Mesendoderm (in vitro differentiated cells): ENCODE data around the gene ARID1B.

Experiments
- DNase-seq: peaks from one replicate; pipeline ENCODE4 v3.0.0; 2013
- H2AK5ac ChIP-seq: 2 replicates; pipeline ENCODE4 v1.6.1; 2013; ENCODE audit warnings: low read length, inconsistent platforms
- H2BK120ac ChIP-seq: 2 replicates; pipeline ENCODE4 v1.6.1; 2013; ENCODE audit warnings: low read depth, mild to moderate bottlenecking, low read length, moderate library complexity, mixed read lengths
- H2BK15ac ChIP-seq: replicated peaks from 2 replicates; pipeline ENCODE4 v1.6.1; 2013; ENCODE audit warnings: low read depth, mild to moderate bottlenecking, moderate library complexity
- H2BK5ac ChIP-seq: 2 replicates; pipeline ENCODE4 v1.6.1; 2013; ENCODE audit warnings: low read length, inconsistent platforms
- H3K18ac ChIP-seq: 2 replicates; pipeline ENCODE4 v1.6.1; 2013; ENCODE audit warnings: mild to moderate bottlenecking, low read length, mixed read lengths
- H3K23ac ChIP-seq: one replicate; pipeline ENCODE4 v1.6.1; 2013; ENCODE audit warnings: low read length
- H3K27ac ChIP-seq: 2 replicates; pipeline ENCODE4 v1.5.1; 2013; ENCODE audit warnings: low read depth, mild to moderate bottlenecking, inconsistent platforms, low read length, moderate library complexity
- H3K27me3 ChIP-seq: 2 replicates; pipeline ENCODE4 v1.6.1; 2013; ENCODE audit warnings: low read length, control low read depth, mild to moderate bottlenecking, inconsistent platforms; ENCODE audit not compliant: insufficient read depth, poor library complexity
- H3K36me3 ChIP-seq: 2 replicates; pipeline ENCODE4 v1.6.1; 2013; ENCODE audit warnings: low read length, inconsistent platforms; ENCODE audit not compliant: control insufficient read depth, insufficient read depth
- H3K4ac ChIP-seq: one replicate; pipeline ENCODE4 v1.6.1; 2013; ENCODE audit warnings: low read depth, mild to moderate bottlenecking, low read length, moderate library complexity
- H3K4me1 ChIP-seq: 2 replicates; pipeline ENCODE4 v1.6.1; 2013; ENCODE audit warnings: low read depth, low read length, inconsistent platforms; ENCODE audit not compliant: control insufficient read depth
- H3K4me2 ChIP-seq: 2 replicates; pipeline ENCODE4 v1.6.1; 2013; ENCODE audit warnings: low read length
- H3K4me3 ChIP-seq: 2 replicates; pipeline ENCODE4 v1.5.1; 2013; ENCODE audit warnings: mild to moderate bottlenecking, low read length
- H3K56ac ChIP-seq: one replicate; pipeline ENCODE4 v1.6.1; 2013; ENCODE audit warnings: low read length
- H3K79me1 ChIP-seq: 2 replicates; pipeline ENCODE4 v1.6.1; 2013; ENCODE audit warnings: low read length, inconsistent platforms
- H3K79me2 ChIP-seq: 2 replicates; pipeline ENCODE4 v1.6.1; 2013; ENCODE audit warnings: mild to moderate bottlenecking, low read length; ENCODE audit not compliant: control insufficient read depth, insufficient read depth
- H3K9ac ChIP-seq: 2 replicates; pipeline ENCODE4 v1.6.1; 2013; ENCODE audit warnings: low read length, inconsistent platforms
- H4K5ac ChIP-seq: one replicate; pipeline ENCODE4 v1.6.1; 2013; ENCODE audit warnings: low read length
- H4K8ac ChIP-seq: one replicate; pipeline ENCODE4 v1.6.1; 2013; ENCODE audit warnings: low read depth, mild to moderate bottlenecking, control low read depth, low read length, moderate library complexity
- WGBS: extraction: QIAGEN DNeasy Blood & Tissue Kit; methylation state at CpG from one replicate; pipeline ENCODE4 v1.1.7; 2013; ENCODE audit warnings: low lambda C conversion rate, missing lambda C conversion rate; ENCODE audit not compliant: insufficient coverage; ENCODE audit errors: extremely low coverage; 5-methylcytosine and 5-hydroxymethylcytosine counted together

The ARID1B gene

DNA sequence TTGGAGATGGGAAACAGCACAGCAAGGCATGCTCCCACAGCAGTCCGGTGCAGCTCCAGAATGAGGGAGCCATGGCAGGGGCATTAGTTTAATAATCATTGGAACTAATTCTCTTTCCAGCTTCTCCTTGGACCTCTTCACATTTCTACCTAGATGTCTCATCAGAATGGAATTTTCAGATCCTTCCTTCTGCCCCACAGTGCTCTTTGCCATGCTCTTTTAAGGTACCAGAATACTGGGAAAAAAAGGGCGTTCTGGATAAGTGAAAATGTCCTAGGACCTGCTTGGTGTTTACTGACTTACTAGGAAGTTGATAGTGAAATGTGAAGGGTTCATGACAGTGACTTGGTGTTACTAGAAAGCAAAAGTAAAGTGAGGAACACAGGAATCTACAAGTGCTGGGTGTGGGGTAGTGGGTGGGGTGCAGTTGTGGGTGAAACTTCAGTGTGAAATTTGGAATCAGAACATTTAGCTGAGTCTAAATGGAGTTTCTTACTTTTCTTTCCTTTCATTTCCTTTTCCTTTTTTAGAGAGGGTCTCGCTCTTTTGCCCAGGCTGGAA is 207.1 kb downstream of the ARID1B start:
- Histone ChIP-seq H3K4me2 (no peak overlapping the region), H3K4me1 (peaks cover 15% of the 10 kb centered on the region), H2BK5ac (no peak overlapping the region), H3K79me2 (peaks cover 48% of the 10 kb centered on the region), H3K23ac (no peak overlapping the region), H2AK5ac (no peak overlapping the region), H3K36me3 (no peaks in the 10 kb centered on the region), H3K4me3 (no peak overlapping the region), H3K9ac (no peak overlapping the region), H4K8ac (no peak overlapping the region), H4K5ac (no peak overlapping the region), H2BK120ac (no peak overlapping the region), H3K4ac (no peak overlapping the region), H3K79me1 (peaks cover 16% of the 10 kb centered on the region), H3K27ac (no peak overlapping the region), H2BK15ac (no peak overlapping the region), H3K27me3 (no peaks in the 10 kb centered on the region), H3K18ac (no peak overlapping the region), H3K56ac (no peak overlapping the region)
- DNase-seq, result peak; percentile 53
- WGBS, result no CpG with 5 or more reads among the region's 3 CpGs

DNA sequence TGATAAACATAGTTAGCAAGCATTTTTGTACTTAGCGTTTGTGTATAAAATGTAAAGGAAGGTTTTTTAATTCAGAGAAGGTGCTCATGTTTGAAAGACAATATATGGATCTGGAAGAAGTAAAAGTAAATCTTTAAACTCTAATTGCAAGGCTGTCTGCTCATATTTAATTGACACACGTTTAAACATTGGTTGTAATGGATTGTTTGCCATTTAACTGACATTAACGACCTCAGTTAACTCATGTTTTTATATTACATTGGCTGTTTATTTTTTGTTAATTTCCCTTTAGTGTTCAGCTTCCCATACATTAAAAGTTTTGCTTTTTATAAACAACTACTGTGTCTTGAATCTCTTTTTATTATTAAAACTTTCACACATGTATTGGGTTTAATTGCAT is 208.1 kb downstream of the ARID1B start:
- H4K8ac ChIP-seq, result no peak overlapping the region
- H3K4me1 ChIP-seq, result peaks cover 15% of the 10 kb centered on the region
- H3K27ac ChIP-seq, result no peak overlapping the region
- H3K18ac ChIP-seq, result no peak overlapping the region
- no peak overlapping the region for H2AK5ac ChIP-seq
- no peak overlapping the region for H3K4me2 ChIP-seq
- H2BK120ac ChIP-seq, result no peak overlapping the region
- H2BK15ac ChIP-seq, result no peak overlapping the region
- H3K79me2 ChIP-seq, result peaks cover 53% of the 10 kb centered on the region
- 100% methylated on average over 1 of the region's 3 CpGs for WGBS
- no peak overlapping the region for H3K4ac ChIP-seq
- H3K23ac ChIP-seq, result no peak overlapping the region
- DNase-seq, result no peak
- H3K36me3 ChIP-seq, result no peaks in the 10 kb centered on the region
- peaks cover 19% of the 10 kb centered on the region for H3K79me1 ChIP-seq
- H3K56ac ChIP-seq, result no peak overlapping the region
- no peak overlapping the region for H2BK5ac ChIP-seq
- H4K5ac ChIP-seq, result no peak overlapping the region
- H3K4me3 ChIP-seq, result no peak overlapping the region
- H3K27me3 ChIP-seq, result no peaks in the 10 kb centered on the region
- H3K9ac ChIP-seq, result no peak overlapping the region

DNA sequence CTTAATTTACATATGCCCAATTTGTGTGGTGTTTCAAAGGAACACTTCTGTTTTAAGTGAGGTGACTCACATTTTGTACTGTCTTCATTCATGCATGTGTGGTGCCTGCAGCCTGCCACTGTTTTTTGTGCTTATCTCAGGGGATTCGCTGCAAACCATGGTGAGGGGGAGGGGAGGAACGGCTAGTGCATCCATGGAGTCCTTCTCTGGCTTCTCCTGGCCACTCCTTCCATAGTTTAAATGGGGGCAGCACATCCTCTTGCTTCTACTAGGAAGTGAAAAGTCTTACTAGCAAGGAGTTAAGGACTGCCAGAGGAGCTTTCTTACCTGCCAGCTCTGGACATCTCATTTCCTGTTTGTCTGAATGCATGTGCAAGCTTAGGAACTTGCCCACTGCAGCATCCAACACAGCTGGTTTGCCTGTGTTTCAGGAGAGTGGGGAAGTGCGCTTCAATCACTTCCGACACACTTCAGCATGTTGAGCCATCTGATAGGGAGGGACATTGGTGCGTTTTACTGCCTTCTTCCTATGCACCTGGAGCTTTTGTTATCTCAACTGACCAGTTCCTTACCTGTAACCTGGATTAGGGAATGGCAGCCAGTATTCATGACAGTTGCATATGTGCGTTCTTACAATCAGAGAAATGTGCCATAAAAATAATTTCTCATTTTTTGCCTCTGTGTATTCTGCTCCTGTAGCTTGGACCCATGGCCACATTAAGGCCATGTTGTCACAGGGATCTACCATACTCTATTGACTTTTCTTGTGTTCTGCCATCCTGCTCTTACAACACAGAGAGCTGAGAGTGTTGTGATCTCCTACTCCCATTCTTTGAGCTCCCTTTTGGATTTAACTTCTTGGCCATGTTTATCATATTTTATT is 211.3 kb downstream of the ARID1B start:
- no peak overlapping the region for H3K4ac ChIP-seq
- peak; percentile 73 for DNase-seq

DNA sequence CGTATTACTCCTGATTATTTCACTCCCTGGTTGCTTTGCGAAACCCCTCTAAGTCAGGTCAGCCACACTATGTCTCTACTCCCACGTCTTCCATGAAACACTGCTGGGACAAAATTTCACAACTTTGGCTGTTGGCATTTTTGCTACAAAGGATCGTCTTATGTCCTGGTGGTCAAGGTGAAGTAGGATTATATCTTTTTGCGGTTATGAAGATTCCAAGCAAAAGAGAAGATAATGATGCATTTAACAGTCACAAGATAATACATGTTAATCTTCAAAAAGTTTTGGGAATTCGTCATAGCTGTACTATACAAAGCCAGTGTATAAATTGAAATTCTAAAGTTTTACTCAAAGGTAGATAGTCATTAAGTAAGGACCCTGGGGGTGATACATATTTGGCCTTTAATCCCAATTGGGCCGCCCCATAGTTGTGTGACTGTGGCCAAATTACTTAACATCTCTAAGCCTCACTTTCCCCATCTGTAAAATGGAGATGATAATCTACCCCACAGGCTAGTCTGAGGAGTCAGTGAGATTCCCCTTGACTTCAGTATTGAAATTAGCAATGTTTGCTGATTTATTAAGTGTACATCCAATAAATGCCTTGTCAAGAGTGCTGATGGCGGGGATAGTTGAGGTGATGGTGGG is 212.1 kb downstream of the ARID1B start:
- Histone ChIP-seq H2AK5ac (no peak overlapping the region), H3K56ac (no peak overlapping the region), H3K18ac (no peak overlapping the region), H3K4me2 (no peak overlapping the region), H2BK5ac (no peak overlapping the region), H3K79me2 (peaks cover 47% of the 10 kb centered on the region), H4K5ac (no peak overlapping the region), H3K36me3 (no peaks in the 10 kb centered on the region), H3K27ac (no peak overlapping the region), H3K9ac (no peak overlapping the region), H2BK120ac (no peak overlapping the region), H3K4ac (no peak overlapping the region), H4K8ac (no peak overlapping the region), H3K79me1 (peaks cover 18% of the 10 kb centered on the region), H2BK15ac (no peak overlapping the region), H3K27me3 (no peaks in the 10 kb centered on the region), H3K4me1 (peaks cover 19% of the 10 kb centered on the region), H3K23ac (peak overlapping the region; percentile 37), H3K4me3 (no peak overlapping the region)
- WGBS, result no CpG with 5 or more reads among the region's 8 CpGs
- DNase-seq, result no peak

More for the DNA sequence above, 211.3 kb downstream of the ARID1B start:
- Histone ChIP-seq H3K23ac (peak overlapping the region; percentile 37), H3K36me3 (no peaks in the 10 kb centered on the region), H3K4me1 (peaks cover 18% of the 10 kb centered on the region), H3K4me3 (no peak overlapping the region), H3K9ac (no peak overlapping the region), H4K5ac (no peak overlapping the region), H3K56ac (peak overlapping the region; percentile 53), H2BK15ac (no peak overlapping the region), H3K4me2 (no peak overlapping the region), H3K18ac (no peak overlapping the region), H3K79me1 (peaks cover 21% of the 10 kb centered on the region), H2BK120ac (no peak overlapping the region), H2BK5ac (no peak overlapping the region), H2AK5ac (no peak overlapping the region), H3K79me2 (peaks cover 51% of the 10 kb centered on the region), H3K27ac (no peak overlapping the region), H3K27me3 (no peaks in the 10 kb centered on the region), H4K8ac (no peak overlapping the region)
- no CpG with 5 or more reads among the region's 6 CpGs for whole genome bisulfite sequencing

DNA sequence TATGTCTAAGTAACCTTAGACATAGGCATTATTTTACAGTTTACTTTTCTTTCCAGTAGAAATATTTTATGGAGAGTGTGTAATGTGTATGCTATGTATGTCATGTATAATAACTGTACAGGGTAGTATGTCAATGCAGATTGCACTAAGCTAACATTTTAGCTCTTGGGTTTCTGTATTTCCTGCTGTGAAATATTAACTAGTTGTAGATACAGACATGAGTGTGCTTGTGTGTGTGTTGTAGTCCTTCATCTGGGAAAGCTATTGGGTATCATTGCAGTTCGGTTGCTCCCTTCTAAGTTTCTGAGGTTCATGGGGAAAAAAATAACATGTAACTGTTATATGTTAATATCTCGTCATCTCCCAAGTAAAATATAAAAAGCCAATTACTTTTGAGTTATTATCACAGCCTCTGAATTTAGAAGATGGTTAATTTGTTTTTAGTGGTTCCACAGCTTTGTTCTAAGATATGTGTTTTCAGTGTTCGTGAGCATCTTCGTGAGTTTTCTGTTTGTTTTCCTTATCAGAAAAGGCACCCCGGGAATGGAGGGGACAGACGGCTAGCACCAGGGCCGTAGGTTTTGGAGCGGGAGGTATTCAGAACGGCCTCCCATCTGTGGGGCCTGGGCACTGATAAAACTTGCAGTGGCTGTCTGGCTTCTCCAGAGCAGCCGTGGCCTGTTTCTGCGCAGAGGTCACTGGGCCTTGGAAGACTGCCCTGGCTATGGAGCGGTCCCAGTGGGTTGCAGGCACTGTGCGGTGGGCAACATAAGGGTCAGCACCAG is 215.0 kb downstream of the ARID1B start:
- Histone ChIP-seq H4K5ac (no peak overlapping the region), H3K4me2 (no peak overlapping the region), H2BK5ac (peak overlapping the region; percentile 22), H3K9ac (peak overlapping the region; percentile 40), H3K56ac (peak overlapping the region; percentile 72), H3K23ac (peak overlapping the region; percentile 95), H3K4me3 (no peak overlapping the region), H2AK5ac (no peak overlapping the region), H4K8ac (no peak overlapping the region), H3K4me1 (peaks cover 19% of the 10 kb centered on the region), H3K18ac (no peak overlapping the region), H3K27me3 (no peaks in the 10 kb centered on the region), H3K27ac (peak overlapping the region; percentile 63), H3K36me3 (no peaks in the 10 kb centered on the region), H2BK15ac (no peak overlapping the region), H3K79me1 (peaks cover 21% of the 10 kb centered on the region), H3K4ac (no peak overlapping the region), H2BK120ac (no peak overlapping the region), H3K79me2 (peaks cover 46% of the 10 kb centered on the region)
- DNase-seq, result peak; percentile 49
- no CpG with 5 or more reads among the region's 13 CpGs for WGBS
